NCI-H146 treated with DMSO at 0.1 percent for 48 hours (cell line): ENCODE data around the gene SOX5.
A peak's percentile ranks its signal among the peaks of the same experiment; 100 is the strongest.
"Not testable (repeated sequence)": the region's sequence is repeated elsewhere in the genome, so short reads cannot be mapped to it uniquely, and the experiment has no call there.

Source experiments
- DNase-seq: peaks from one replicate; lab custom pipeline; 2025; ENCODE audit not compliant: unreplicated experiment; lab: John Stamatoyannopoulos, UW

SOX5 gene

DNA sequence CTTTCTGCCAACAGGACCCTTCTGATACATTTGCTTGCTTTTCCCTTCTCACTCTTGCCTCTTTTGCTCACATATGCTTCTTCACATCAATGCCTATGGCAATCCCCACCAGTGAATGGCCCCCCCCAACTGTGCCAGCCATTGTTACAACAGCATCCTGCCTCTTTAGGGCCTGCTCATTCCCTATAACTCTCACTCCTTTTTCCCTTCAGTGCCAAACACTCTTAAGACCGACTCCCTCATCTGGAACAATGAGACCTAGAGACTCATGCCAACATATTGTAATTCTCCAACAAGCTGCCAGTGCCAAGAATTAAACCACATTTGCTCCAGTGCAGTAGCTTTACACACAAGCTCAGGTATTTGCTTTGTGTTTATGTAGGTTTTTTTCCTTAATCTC is 189.0 kb downstream of the SOX5 start:
- no peak for DNase-seq

- no peak for DNase-seq
These were observed 190.9 kb downstream of the SOX5 start for GRCh38 chr12:23758608-23759007.

GRCh38 chr12:23757541-23757962 is 191.9 kb downstream of the SOX5 start:
- peak; percentile 71 for DNase-seq

GRCh38 chr12:23756416-23756815 is 193.1 kb downstream of the SOX5 start:
- peak; percentile 81 for DNase-seq

- DNase-seq, result no peak
These were observed 195.7 kb downstream of the SOX5 start for GRCh38 chr12:23753628-23754365.

DNA sequence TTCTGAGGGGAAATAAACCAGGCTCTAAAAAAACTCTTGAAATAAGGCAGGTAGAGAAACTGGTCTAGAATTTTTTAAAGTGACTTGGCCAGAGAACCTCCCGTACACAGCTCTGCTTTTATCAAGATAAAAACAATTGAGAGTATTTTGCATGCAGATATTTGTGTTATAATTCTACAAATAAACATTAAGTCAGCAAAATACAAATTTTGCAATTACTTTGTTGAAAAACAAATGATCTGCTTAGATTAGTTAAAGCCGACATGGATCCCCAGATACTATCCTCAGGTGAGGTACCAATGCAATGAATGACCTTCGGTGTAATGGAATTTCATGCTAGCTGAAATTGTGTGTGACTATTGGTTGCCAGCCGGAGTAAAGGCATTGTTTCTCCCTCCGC is 197.2 kb downstream of the SOX5 start:
- DNase-seq, result no peak

- DNase-seq, result no peak
These were observed 197.8 kb downstream of the SOX5 start for GRCh38 chr12:23751641-23752040.

- no peak for DNase-seq
These were observed 198.5 kb downstream of the SOX5 start for GRCh38 chr12:23750923-23751322.

- no peak for DNase-seq
These were observed 204.8 kb downstream of the SOX5 start for GRCh38 chr12:23744696-23745095.

DNA sequence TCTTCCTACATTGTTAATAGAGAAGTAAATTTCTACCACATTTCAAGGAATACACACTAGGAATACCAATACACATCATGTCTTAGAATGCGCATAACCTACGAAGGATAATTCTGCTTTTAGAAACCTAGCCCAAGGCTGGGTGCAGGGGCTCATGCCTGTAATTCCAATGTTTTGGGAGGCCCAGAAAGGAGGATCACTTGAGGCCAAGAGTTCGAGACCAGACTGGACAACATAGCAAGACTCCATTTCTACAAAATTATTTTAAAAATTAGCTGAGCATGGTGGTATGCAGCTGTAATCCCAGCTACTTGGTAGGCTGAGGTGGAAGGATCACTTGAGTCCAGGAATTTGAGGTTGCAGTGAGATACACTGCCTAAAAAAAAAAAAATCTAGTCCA is 206.9 kb downstream of the SOX5 start:
- no peak for DNase-seq

DNA sequence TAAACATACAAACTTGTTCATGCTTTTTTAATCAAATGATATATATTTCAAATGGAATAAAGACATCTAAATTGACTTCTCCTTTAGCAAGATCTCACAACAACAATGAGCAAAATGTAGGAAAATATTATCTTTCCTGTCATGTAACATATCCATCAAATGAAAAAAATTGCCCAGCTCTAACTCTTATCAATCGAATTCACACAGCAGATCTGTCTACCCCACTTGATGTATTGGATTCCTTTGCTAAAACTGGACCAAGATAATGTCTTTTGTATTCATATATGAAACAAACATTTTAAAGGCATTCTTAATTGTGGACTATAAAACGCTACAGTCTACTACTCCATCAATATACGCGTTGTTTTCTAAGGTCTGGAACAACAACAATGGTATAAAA is 218.0 kb downstream of the SOX5 start:
- DNase-seq, result no peak

DNA sequence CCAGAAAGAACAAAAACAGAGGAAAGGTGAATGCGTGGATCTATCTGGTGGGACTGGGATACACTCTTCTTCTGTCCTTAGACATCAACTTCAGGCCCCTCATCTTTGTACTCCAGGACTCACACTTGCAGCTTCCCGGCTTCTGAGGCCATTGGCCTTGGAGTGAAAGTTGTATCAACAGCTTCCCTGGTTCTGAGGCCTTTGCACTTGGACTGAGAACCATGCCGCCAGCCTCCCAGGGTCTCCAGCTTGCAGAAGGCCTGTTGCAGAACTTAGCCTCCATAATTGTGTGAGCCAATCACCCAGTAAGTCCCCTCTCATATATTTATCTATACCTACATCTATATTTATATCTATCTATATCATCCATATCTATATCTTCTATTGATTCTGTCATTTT is 218.4 kb downstream of the SOX5 start:
- no peak for DNase-seq

GRCh38 chr12:23729359-23729758 is 220.1 kb downstream of the SOX5 start:
- no peak for DNase-seq

GRCh38 chr12:23726646-23727045 is 222.8 kb downstream of the SOX5 start:
- no peak for DNase-seq

DNA sequence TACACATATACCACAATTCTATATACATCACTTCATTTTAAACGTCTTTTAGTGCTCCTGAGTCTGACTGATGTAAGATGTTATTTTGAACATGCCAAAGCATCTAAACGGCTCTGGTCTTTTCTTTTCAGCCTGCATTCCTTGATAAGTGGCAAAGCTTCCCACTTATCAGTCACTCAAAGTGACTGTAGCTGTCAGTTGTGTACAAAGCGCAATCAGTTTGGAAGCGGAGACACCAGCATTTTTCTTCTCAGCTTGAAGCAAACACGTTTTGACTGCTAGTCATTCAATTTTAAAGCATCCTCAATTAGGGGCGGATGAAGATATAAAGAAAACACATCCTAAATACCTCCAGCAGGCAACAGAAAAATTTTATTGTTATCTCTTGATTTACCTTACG is 226.8 kb downstream of the SOX5 start:
- peak; percentile 59 for DNase-seq

- DNase-seq, result no peak
These were observed 228.2 kb downstream of the SOX5 start for GRCh38 chr12:23721268-23721667.

- DNase-seq, result no peak
These were observed 230.0 kb downstream of the SOX5 start for GRCh38 chr12:23719493-23719892.

DNA sequence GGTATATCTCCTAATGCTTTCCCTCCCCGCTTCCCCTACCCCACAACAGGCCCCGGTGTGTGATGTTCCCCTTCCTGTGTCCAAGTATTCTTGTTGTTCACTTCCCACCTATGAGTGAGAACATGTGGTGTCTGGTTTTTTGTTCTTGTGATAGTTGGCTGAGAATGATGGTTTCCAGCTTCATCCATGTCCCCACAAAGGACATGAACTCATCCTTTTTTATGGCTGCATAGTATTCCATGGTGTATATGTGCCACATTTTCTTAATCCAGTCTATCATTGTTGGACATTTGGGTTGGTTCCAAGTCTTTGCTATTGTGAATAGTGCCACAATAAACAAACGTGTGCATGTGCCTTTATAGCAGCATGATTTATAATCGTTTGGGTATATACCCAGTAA is 239.1 kb downstream of the SOX5 start:
- not testable (repeated sequence) for DNase-seq

DNA sequence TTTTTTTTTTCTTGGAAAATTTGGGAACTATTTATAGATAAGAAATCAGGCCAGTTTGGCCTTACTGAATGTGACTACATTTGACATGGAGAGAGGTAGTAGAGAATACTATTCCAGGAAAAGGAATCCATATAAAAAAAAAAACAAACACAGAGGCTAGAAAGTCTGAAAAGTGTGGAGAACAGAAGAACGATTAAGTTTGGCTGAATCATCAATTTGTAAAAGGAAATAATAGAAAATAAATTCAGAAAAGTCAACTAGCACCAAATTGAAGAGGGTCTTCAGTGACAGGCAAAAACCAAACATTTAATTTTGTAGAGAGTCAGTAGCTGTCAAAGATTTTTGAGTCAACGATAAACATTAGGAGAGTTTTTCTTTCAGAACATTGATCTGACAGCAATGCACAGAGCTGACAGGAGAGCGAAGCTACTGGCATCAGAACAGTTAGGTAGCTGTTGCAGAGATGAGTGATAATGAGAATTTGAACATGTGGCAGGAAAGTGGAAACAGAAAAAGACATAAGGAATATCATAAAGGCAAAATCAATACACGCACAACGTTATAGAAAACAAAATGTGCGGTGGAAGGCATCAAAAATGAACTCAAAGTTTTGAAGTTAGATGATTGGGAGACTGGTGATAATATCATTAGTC is 241.2 kb downstream of the SOX5 start:
- DNase-seq, result no peak

DNA sequence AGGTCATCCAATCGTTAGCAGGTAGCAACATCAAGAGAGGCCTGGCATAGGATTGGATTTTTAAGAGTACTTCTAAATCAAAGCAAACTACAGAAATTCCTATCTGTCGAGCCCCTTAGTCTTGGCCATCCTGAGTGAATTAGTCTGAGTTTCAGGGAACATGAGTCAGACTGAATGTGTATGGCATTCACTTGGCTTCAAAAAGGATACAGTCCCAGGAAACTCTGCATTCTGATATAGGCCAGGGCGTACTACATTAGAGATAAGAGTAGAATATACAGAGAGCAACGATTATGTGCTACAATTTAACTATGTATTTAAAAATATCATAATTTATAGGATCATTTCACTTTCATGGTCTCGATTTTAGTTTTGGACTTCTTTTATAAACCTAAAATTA is 242.2 kb downstream of the SOX5 start:
- no peak for DNase-seq

- DNase-seq, result no peak
These were observed 244.2 kb downstream of the SOX5 start for GRCh38 chr12:23704992-23705943.

DNA sequence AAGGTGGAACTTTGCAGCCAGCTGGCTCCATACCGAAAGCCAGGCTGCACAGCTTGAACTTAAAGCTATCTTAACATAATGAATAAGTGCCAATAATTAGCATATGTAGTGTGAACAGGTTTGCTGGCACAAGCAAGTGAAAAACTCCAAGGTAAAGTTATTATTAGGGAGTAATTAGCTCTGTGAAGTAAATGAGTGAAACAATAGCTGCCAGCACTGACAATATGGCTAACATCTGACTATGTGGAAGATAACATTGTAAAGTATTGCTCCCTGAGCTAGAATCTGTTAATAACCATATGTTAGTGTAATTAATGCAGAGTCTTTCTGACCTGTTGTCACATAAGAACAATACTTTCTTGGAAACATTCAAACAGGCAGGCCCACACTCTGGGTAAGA is 246.4 kb downstream of the SOX5 start:
- DNase-seq, result no peak
